Activated naive CD4-positive, alpha-beta T cell treated with anti-CD3 and anti-CD28 coated beads, Interleukin-2, amount 10 ng/mL, durations not matched to agents 7 days and 5 days (primary cell): ENCODE data around the gene WDFY2.
"Not testable (repeated sequence)": the region's sequence is repeated elsewhere in the genome, so short reads cannot be mapped to it uniquely, and the experiment has no call there.

Source experiments
- CTCF ChIA-PET: fragments of 350-600 bp; sonication (Branson Sonifier 250); formaldehyde crosslinking; loops from one replicate; lab custom pipeline; 2021; ENCODE audit warnings: antibody characterized with exemption; lab: Charles Lee
- DNase-seq: peaks from one replicate; pipeline ENCODE4 v3.0.0-alpha.2; 2020
- H3K27ac Mint-ChIP-seq: one replicate; pipeline ENCODE4 v1.8.0; 2021; ENCODE audit warnings: mild to moderate bottlenecking, moderate library complexity, mixed read lengths
- H3K27me3 Mint-ChIP-seq: one replicate; pipeline ENCODE4 v1.8.0; 2021; ENCODE audit warnings: mild to moderate bottlenecking, mixed read lengths
- H3K36me3 Mint-ChIP-seq: one replicate; pipeline ENCODE4 v1.8.0; 2021; ENCODE audit warnings: mixed read lengths
- H3K4me1 Mint-ChIP-seq: one replicate; pipeline ENCODE4 v1.8.0; 2021; ENCODE audit warnings: mixed read lengths
- H3K4me3 Mint-ChIP-seq: one replicate; pipeline ENCODE4 v1.8.0; 2021; ENCODE audit warnings: mild to moderate bottlenecking, moderate library complexity, mixed read lengths
- H3K9me3 Mint-ChIP-seq: one replicate; pipeline ENCODE4 v1.8.0; 2021; ENCODE audit warnings: mixed read lengths

Gene WDFY2

DNA sequence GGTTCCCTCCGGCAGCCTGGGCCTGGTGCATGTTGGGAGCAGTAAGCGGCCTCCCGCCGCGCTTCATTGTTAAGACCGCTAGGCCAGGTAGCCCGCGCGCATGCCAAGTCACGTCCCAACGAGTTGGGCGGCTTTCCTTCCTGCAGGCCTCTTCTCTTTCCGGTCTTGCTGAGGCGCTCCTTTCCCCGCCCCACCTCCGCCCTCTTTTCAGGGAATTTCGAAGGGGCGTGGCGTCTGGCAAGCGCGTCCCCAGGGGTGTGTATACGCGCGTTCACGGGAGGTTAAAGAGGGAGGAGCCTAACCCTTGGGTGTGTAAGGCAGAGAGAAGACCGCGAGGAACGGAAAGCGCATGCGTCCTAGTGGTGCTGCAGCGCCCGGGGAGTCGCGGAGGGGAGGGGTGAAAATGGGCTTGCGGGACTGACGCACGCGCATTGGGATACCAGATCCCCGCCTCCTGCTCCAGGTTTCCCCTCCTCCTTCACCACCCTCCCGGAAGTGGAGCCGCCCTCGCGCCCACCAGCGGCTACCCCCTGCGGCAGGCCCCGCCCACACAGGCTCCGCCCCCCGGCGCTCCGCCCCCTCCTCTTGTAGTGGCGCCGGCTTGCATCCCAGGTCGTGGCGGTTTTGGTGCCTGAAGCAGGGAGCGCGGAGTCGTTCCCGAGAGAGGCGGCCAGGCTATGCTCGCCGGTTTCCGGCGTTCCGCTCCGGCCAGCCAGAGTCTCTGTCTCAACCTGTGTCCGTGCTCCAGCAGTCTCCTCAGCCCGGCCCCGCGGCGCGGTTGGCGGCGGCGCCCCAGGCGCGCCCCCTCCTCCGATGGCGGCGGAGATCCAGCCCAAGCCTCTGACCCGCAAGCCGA is at the start of gene WDFY2:
WDFY2 (plus strand) TSS at position 588 of the 856 bp plus-strand sequence; CDS start at position 814, 226 bp downstream.
- Mint-ChIP-seq H3K9me3 (no peaks in the 10 kb centered on the region), H3K27me3 (peaks cover 10% of the 10 kb centered on the region), H3K27ac (peak within 1 kb of the TSS; percentile 96), H3K36me3 (peaks cover 4% of the 10 kb centered on the region), H3K4me1 (peaks cover 43% of the 10 kb centered on the region), H3K4me3 (peak within 1 kb of the TSS; percentile 87)
- CTCF ChIA-PET = interaction anchor here (1.9 kb wide), 1 partner anchor 107 kb away, joined by 6 read pairs; no protein-coding TSS in a partner anchor
- DNase-seq = peak; percentile 99

DNA sequence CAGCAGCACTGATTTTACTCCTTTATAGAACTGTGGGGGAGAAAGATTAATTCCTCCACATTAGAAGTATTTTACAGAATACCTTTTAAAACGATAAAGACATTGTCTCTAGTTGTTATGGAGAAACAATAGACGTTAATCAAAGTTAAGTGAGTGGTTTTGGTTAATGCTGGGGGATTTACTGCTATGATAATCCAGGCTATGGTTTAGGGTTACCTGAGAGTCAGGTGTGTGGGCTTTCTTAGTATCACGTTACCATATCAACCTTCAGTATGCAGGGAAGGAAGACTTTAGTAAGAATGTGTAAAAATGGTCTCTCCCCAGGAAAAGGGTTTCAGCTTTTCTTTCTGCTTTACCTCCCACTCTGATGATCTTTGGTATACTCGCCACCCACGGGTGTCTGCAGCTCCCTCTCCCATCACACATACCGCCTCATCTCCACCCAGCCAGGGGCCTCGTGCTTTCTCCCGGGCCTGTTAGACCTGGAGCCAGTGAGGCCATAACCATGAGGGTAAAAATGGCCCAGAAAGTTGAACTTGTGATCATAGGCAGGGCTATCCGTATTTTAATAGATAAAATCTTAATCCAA is 45.6 kb upstream of the WDFY2 start:
- Mint-ChIP-seq H3K9me3 (no peaks in the 10 kb centered on the region), H3K27ac (peak overlapping the region; percentile 34), H3K27me3 (peaks cover 8% of the 10 kb centered on the region), H3K4me1 (peaks cover 28% of the 10 kb centered on the region), H3K4me3 (no peak overlapping the region), H3K36me3 (peaks cover 4% of the 10 kb centered on the region)
- CTCF ChIA-PET = no interaction called here
- DNase-seq = no peak

- Mint-ChIP-seq H3K27me3 (peaks cover 8% of the 10 kb centered on the region), H3K4me1 (peaks cover 16% of the 10 kb centered on the region), H3K27ac (no peak overlapping the region), H3K9me3 (no peaks in the 10 kb centered on the region), H3K4me3 (no peak overlapping the region), H3K36me3 (peaks cover 1% of the 10 kb centered on the region)
- CTCF ChIA-PET = no interaction called here
- no peak for DNase-seq
Observed at GRCh38 chr13:51539887-51540286, 44.4 kb upstream of the WDFY2 start.

DNA sequence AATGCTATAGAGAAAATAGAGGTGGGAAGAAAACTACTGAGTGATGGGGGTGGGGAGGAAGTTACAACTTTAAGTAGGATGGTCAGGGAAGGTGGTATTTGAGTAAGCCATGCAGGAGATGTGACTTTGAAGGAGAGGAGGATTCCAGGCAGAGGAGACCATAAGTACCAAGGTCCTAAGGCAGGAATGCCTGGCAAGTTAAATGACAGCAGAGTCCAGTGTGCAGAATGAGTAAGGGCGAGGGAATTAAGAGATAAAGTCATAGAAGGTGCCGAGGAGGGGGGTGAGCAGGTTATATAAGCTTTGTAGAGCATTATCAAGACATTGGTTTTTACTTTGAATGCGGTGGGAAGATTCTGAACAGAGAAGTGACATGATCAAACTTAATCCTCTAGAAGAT is 43.2 kb upstream of the WDFY2 start:
- Mint-ChIP-seq H3K27me3 (peaks cover 8% of the 10 kb centered on the region), H3K27ac (no peak overlapping the region), H3K9me3 (no peaks in the 10 kb centered on the region), H3K4me1 (peaks cover 8% of the 10 kb centered on the region), H3K4me3 (no peak overlapping the region), H3K36me3 (no peaks in the 10 kb centered on the region)
- CTCF ChIA-PET = interaction anchor here (1.0 kb wide), 1 partner anchor 13 kb away, joined by 3 read pairs; no protein-coding TSS in a partner anchor
- no peak for DNase-seq

DNA sequence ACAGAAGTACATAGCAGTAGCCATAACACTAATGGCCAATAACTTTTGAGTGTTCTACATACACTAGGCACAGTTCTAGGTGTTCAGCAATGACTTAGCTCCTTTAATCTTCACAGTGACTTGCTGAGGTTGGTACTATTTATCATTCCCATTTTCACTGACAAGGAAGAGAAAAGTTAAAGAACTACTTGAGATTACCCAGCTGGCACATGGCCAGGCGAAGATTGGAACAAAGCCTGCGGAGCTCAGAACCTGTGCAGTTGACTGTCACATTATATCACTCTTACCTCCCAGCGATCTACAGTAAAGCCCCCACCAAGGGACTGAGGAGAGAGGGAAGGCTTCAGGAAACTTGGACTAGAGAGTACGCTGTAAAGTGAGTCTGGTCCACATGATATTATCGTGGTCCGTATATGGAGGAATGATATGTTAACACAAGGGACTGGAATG is 42.4 kb upstream of the WDFY2 start:
- DNase-seq = no peak
- Mint-ChIP-seq H3K27ac (no peak overlapping the region), H3K4me1 (peaks cover 6% of the 10 kb centered on the region), H3K9me3 (no peaks in the 10 kb centered on the region), H3K27me3 (peaks cover 8% of the 10 kb centered on the region), H3K4me3 (no peak overlapping the region), H3K36me3 (no peaks in the 10 kb centered on the region)
- CTCF ChIA-PET = interaction anchor here (0.6 to 1.0 kb wide), 2 partner anchors 13 to 653 kb away, joined by 3 read pairs; no protein-coding TSS in a partner anchor

GRCh38 chr13:51542346-51543242 is 41.7 kb upstream of the WDFY2 start:
- CTCF ChIA-PET = interaction anchor here (0.6 to 1.0 kb wide), 2 partner anchors 12 to 652 kb away, joined by 3 read pairs; no protein-coding TSS in a partner anchor
- H3K4me1 Mint-ChIP-seq = peaks cover 6% of the 10 kb centered on the region
- no peak for DNase-seq
- H3K27ac Mint-ChIP-seq = no peak overlapping the region
- H3K27me3 Mint-ChIP-seq = peaks cover 10% of the 10 kb centered on the region
- no peaks in the 10 kb centered on the region for H3K9me3 Mint-ChIP-seq
- H3K36me3 Mint-ChIP-seq = no peaks in the 10 kb centered on the region
- H3K4me3 Mint-ChIP-seq = no peak overlapping the region

- H3K4me3 Mint-ChIP-seq, H3K9me3 Mint-ChIP-seq, H3K36me3 Mint-ChIP-seq, H3K27ac Mint-ChIP-seq, H3K4me1 Mint-ChIP-seq, DNase-seq, CTCF ChIA-PET: not testable (repeated sequence)
- H3K27me3 Mint-ChIP-seq = peaks cover 11% of the 10 kb centered on the region
Observed at GRCh38 chr13:51545446-51545845, 38.8 kb upstream of the WDFY2 start.

GRCh38 chr13:51547425-51548176 is 36.7 kb upstream of the WDFY2 start:
- peaks cover 4% of the 10 kb centered on the region for H3K27me3 Mint-ChIP-seq
- H3K27ac Mint-ChIP-seq = no peak overlapping the region
- DNase-seq = no peak
- H3K9me3 Mint-ChIP-seq = no peaks in the 10 kb centered on the region
- H3K36me3 Mint-ChIP-seq = no peaks in the 10 kb centered on the region
- CTCF ChIA-PET = no interaction called here
- H3K4me1 Mint-ChIP-seq = no peaks in the 10 kb centered on the region
- H3K4me3 Mint-ChIP-seq = no peak overlapping the region

- Mint-ChIP-seq H3K36me3 (no peaks in the 10 kb centered on the region), H3K4me1 (no peaks in the 10 kb centered on the region), H3K27me3 (peaks cover 4% of the 10 kb centered on the region), H3K27ac (no peak overlapping the region), H3K9me3 (no peaks in the 10 kb centered on the region), H3K4me3 (no peak overlapping the region)
- CTCF ChIA-PET = no interaction called here
- no peak for DNase-seq
Observed at GRCh38 chr13:51549050-51549449, 35.2 kb upstream of the WDFY2 start.

DNA sequence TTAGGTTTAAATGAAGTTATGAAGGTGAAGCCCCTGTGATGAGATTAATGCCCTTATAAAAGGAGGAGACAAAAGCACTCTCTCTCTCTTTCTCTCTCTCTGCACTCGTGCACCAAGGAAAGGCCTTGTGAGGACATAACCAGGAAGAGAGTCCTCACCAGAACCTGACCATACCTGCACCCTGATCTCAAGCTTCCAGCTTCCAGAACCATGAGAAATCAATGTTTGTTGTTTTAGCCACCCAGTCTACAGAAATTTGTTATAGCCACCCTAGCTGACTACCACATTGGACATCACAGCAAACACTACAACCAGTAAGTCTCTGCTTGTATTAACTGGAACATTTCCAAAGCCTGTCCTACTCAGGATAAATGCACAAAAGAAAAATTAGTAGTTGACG is 34.7 kb upstream of the WDFY2 start:
- CTCF ChIA-PET = no interaction called here
- no peak for DNase-seq
- H3K27ac Mint-ChIP-seq = no peak overlapping the region
- H3K9me3 Mint-ChIP-seq = no peaks in the 10 kb centered on the region
- no peak overlapping the region for H3K4me3 Mint-ChIP-seq
- H3K36me3 Mint-ChIP-seq = no peaks in the 10 kb centered on the region
- no peaks in the 10 kb centered on the region for H3K4me1 Mint-ChIP-seq
- peaks cover 4% of the 10 kb centered on the region for H3K27me3 Mint-ChIP-seq

- DNase-seq = no peak
- Mint-ChIP-seq H3K9me3 (no peaks in the 10 kb centered on the region), H3K27ac (no peak overlapping the region), H3K4me3 (no peak overlapping the region), H3K4me1 (no peaks in the 10 kb centered on the region), H3K36me3 (no peaks in the 10 kb centered on the region), H3K27me3 (peaks cover 4% of the 10 kb centered on the region)
- CTCF ChIA-PET = no interaction called here
Observed at GRCh38 chr13:51550151-51550550, 34.1 kb upstream of the WDFY2 start.

- no peaks in the 10 kb centered on the region for H3K36me3 Mint-ChIP-seq
- H3K4me1 Mint-ChIP-seq = no peaks in the 10 kb centered on the region
- H3K27me3 Mint-ChIP-seq = peaks cover 4% of the 10 kb centered on the region
- no peak overlapping the region for H3K4me3 Mint-ChIP-seq
- no peaks in the 10 kb centered on the region for H3K9me3 Mint-ChIP-seq
- CTCF ChIA-PET = no interaction called here
- DNase-seq = no peak
- H3K27ac Mint-ChIP-seq = no peak overlapping the region
Observed at GRCh38 chr13:51551416-51551815, 32.8 kb upstream of the WDFY2 start.

- no peak for DNase-seq
- peaks cover 10% of the 10 kb centered on the region for H3K27me3 Mint-ChIP-seq
- H3K36me3 Mint-ChIP-seq = no peaks in the 10 kb centered on the region
- no peak overlapping the region for H3K4me3 Mint-ChIP-seq
- no peaks in the 10 kb centered on the region for H3K9me3 Mint-ChIP-seq
- no peaks in the 10 kb centered on the region for H3K4me1 Mint-ChIP-seq
- CTCF ChIA-PET = interaction anchor here (0.6 kb wide), 1 partner anchor 300 kb away, joined by 3 read pairs; no protein-coding TSS in a partner anchor
- no peak overlapping the region for H3K27ac Mint-ChIP-seq
Observed at GRCh38 chr13:51552027-51552426, 32.2 kb upstream of the WDFY2 start.
